Testis (tissue), 2 donors: ENCODE results near the gene GANC.

ENCODE experiments used
- POLR2A ChIP-seq: fragments of 450-650 bp; IDR thresholded peaks from one replicate; pipeline ENCODE4 v1.6.1; 2017; ENCODE audit warnings: antibody characterized with exemption, mild to moderate bottlenecking, moderate library complexity
- TF ChIP-seq, protein P1 (sequence below), 3 experiments: fragments of 450-650 bp in 2 of 3; fragments of 200-600 bp in 1 of 3; sonication (generic) in 1 of 3; IDR thresholded peaks; one replicate each; pipeline ENCODE4 v1.5.1; 2016 to 2019; ENCODE audit warnings: antibody characterized with exemption in 3 of 3, mild to moderate bottlenecking in 2 of 3, moderate library complexity in 1 of 3

DNA sequence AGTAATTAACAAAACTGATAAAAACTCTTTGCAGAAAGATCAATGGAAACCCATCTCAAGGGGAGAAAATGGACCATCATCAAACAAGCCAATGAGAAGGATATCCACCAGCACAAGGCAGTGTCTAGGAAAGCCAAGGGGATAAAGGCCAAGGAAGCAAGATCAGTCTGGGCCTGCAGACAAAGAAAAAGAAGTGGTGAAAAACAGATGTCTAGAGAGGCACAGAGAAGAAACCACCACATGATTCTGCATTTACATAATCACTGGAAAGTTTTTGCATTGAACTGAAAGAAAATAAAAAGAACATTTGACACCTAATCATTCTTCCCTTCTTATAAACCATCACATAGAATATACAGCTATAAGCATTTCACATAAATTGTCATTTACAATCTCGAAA lies 41.9 kb upstream of the GANC start:
- TF ChIP-seq, protein P1, sequence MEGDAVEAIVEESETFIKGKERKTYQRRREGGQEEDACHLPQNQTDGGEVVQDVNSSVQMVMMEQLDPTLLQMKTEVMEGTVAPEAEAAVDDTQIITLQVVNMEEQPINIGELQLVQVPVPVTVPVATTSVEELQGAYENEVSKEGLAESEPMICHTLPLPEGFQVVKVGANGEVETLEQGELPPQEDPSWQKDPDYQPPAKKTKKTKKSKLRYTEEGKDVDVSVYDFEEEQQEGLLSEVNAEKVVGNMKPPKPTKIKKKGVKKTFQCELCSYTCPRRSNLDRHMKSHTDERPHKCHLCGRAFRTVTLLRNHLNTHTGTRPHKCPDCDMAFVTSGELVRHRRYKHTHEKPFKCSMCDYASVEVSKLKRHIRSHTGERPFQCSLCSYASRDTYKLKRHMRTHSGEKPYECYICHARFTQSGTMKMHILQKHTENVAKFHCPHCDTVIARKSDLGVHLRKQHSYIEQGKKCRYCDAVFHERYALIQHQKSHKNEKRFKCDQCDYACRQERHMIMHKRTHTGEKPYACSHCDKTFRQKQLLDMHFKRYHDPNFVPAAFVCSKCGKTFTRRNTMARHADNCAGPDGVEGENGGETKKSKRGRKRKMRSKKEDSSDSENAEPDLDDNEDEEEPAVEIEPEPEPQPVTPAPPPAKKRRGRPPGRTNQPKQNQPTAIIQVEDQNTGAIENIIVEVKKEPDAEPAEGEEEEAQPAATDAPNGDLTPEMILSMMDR (IDR thresholded peaks at IDR 0.05): no peak
- no peak for TF ChIP-seq POLR2A
